ENCODE results near the gene ADAM30.

Gene ADAM30

DNA sequence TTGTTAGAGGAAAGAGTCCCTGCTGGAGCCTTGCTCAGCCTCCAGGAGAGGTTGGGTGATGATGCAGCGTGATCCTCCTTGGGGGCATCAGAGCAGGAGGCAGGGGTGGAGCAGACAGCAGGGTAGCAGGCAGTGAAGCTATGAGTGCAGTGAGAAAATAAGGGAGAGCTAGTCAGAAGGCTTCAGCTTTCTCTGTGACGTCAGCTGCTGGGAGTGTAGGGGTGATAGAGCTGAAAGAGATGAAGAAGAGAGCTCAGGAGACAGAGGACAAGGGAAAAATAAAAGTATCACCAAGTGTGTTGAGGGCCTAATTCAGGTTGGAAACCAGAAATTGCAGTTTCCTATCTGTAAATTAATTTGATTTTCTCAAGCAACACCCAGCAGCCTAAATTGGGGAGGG lies 2.2 kb upstream of the ADAM30 start:
- no peak for TF ChIP-seq POLR2AphosphoS5 (IDR thresholded peaks at IDR 0.05; ENCODE audit: low read depth, low read length)
- TF ChIP-seq FOXP2 (optimal IDR thresholded peaks at IDR 0.05; ENCODE audit: borderline replicate concordance, extremely low read depth, extremely low read length, insufficient read depth), result no peak
- TF ChIP-seq TAF1 (IDR thresholded peaks at IDR 0.05; ENCODE audit: borderline replicate concordance, insufficient read depth, low read length), result no peak
- TF ChIP-seq, protein P1, sequence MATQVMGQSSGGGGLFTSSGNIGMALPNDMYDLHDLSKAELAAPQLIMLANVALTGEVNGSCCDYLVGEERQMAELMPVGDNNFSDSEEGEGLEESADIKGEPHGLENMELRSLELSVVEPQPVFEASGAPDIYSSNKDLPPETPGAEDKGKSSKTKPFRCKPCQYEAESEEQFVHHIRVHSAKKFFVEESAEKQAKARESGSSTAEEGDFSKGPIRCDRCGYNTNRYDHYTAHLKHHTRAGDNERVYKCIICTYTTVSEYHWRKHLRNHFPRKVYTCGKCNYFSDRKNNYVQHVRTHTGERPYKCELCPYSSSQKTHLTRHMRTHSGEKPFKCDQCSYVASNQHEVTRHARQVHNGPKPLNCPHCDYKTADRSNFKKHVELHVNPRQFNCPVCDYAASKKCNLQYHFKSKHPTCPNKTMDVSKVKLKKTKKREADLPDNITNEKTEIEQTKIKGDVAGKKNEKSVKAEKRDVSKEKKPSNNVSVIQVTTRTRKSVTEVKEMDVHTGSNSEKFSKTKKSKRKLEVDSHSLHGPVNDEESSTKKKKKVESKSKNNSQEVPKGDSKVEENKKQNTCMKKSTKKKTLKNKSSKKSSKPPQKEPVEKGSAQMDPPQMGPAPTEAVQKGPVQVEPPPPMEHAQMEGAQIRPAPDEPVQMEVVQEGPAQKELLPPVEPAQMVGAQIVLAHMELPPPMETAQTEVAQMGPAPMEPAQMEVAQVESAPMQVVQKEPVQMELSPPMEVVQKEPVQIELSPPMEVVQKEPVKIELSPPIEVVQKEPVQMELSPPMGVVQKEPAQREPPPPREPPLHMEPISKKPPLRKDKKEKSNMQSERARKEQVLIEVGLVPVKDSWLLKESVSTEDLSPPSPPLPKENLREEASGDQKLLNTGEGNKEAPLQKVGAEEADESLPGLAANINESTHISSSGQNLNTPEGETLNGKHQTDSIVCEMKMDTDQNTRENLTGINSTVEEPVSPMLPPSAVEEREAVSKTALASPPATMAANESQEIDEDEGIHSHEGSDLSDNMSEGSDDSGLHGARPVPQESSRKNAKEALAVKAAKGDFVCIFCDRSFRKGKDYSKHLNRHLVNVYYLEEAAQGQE (IDR thresholded peaks at IDR 0.05; ENCODE audit: insufficient read depth in 1 of 2, low read depth in 2 of 2, low read length in 2 of 2), result no peak
- TF ChIP-seq SIN3A (IDR thresholded peaks at IDR 0.05; ENCODE audit: borderline replicate concordance, insufficient read depth, low read length), result no peak

DNA sequence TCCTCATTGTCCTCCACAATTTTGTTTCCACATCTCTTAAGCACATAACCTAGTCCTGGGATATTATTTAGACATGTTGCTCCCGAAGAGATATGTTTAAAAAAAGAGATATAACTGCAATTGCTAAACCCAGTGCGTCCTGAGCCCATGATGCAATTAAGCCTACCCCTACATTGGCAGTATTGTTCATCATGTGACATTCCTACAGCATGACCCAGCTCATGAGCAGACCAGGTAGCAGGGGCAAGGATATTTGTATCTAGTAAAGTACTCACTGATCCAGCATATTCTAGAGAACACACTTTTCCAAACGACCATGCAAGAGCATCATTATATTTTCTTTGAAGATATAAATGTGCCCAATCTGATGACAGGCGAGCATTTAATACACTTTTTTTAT lies 1.2 kb downstream of the ADAM30 start:
- TF ChIP-seq SIN3A (IDR thresholded peaks at IDR 0.05; ENCODE audit: borderline replicate concordance, insufficient read depth, low read length), result no peak
- TF ChIP-seq POLR2AphosphoS5 (IDR thresholded peaks at IDR 0.05; ENCODE audit: low read depth, low read length), result no peak
- TF ChIP-seq, protein P1 (IDR thresholded peaks at IDR 0.05; ENCODE audit: insufficient read depth in 1 of 2, low read depth in 2 of 2, low read length in 2 of 2), result no peak
- TF ChIP-seq TAF1 (IDR thresholded peaks at IDR 0.05; ENCODE audit: borderline replicate concordance, insufficient read depth, low read length), result no peak
- TF ChIP-seq FOXP2 (optimal IDR thresholded peaks at IDR 0.05; ENCODE audit: borderline replicate concordance, extremely low read depth, extremely low read length, insufficient read depth), result no peak

DNA sequence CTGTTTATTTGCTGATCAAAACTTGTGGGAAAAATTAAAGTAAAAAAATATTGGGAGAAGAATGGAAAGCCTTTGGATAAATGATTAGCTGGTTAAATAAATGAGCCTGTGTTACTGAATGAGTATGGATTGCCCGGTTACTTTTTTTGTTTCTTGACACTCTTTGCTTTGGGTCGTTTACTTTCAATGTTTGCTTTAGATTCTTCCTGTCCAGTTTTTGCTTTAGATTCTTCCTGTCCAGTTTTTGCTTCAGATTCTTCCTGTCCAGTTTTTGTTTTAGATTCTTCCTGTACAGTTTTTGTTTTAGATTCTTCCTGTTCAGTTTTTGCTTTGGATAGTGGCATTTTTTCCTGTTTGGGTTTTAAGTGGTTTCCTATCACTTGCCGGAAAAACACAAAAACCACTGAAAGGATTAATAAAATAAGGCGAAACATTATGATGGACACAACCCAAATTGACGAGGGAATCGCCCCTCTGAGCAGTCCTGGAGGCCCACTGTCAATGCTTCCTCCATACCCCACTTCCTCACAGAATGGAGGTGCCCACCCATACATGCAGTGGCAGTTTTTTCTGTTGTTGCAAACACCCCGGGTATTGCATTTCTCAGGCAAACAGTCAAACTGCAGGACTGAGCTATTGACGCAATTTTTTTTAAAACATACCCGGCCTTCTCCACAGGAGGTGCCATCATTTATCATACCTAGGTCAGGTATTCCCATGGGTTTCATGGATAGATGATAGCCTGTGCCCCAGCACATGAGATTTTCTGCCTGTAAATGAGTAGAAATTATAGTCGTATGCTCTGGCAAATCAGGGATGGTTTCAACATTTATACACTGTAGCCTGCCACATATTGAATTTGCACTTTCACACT lies 2.3 kb downstream of the ADAM30 start:
- no peak for TF ChIP-seq POLR2AphosphoS5 (IDR thresholded peaks at IDR 0.05; ENCODE audit: low read depth, low read length)
- TF ChIP-seq, protein P1 (IDR thresholded peaks at IDR 0.05; ENCODE audit: insufficient read depth in 1 of 2, low read depth in 2 of 2, low read length in 2 of 2), result no peak
- no peak for TF ChIP-seq SIN3A (IDR thresholded peaks at IDR 0.05; ENCODE audit: borderline replicate concordance, insufficient read depth, low read length)
- TF ChIP-seq FOXP2 (optimal IDR thresholded peaks at IDR 0.05; ENCODE audit: borderline replicate concordance, extremely low read depth, extremely low read length, insufficient read depth), result no peak
- TF ChIP-seq TAF1 (IDR thresholded peaks at IDR 0.05; ENCODE audit: borderline replicate concordance, insufficient read depth, low read length), result no peak

DNA sequence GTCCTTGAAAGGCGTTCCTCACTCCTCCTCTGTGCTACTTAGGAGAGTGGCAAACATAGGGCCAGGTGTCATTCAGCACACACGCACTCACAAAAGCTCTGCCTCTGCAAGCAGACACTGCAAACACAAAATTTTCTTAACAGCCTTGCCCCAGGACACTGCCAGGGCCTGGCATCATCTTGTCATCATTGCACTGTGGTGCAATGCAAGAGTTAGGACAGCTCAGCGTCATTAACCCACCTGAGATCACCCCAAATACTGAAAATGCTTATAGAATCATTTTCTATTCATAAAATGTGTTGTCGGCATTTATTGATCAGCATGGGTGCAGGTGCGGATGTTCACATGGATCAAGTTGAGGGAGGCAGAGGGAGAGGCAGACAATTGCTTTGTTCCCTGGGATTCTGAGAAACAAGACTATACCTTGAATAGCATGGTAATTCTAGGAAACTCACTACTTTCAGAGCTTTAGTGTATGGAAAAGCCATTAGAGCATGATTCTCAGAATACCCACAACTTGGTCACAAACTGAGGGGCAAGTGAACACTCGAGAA lies 3.0 kb downstream of the ADAM30 start:
- TF ChIP-seq, protein P1 (IDR thresholded peaks at IDR 0.05; ENCODE audit: insufficient read depth in 1 of 2, low read depth in 2 of 2, low read length in 2 of 2), result no peak
- TF ChIP-seq TAF1 (IDR thresholded peaks at IDR 0.05; ENCODE audit: borderline replicate concordance, insufficient read depth, low read length) (no peak), FOXP2 (optimal IDR thresholded peaks at IDR 0.05; ENCODE audit: borderline replicate concordance, extremely low read depth, extremely low read length, insufficient read depth) (no peak), POLR2AphosphoS5 (IDR thresholded peaks at IDR 0.05; ENCODE audit: low read depth, low read length) (no peak), SIN3A (IDR thresholded peaks at IDR 0.05; ENCODE audit: borderline replicate concordance, insufficient read depth, low read length) (no peak)
